Keratinocyte (primary cell): ENCODE measurements around the gene ARHGAP31.

Experiments used
- EZH2 ChIP-seq: IDR thresholded peaks from one replicate; pipeline ENCODE4 v1.6.1; 2012; ENCODE audit warnings: inconsistent platforms, mild to moderate bottlenecking, low read length, moderate library complexity
- TF ChIP-seq, protein P1 (sequence below), 3 experiments: IDR thresholded peaks in 1 of 3; conservative IDR thresholded peaks in 1 of 3; optimal IDR thresholded peaks in 1 of 3; 2 replicates in 2 of 3; 3 replicates in 1 of 3; pipeline versions ENCODE3 to v1.5.1; 2011; ENCODE audit warnings: low read length in 3 of 3, mild to moderate bottlenecking in 3 of 3, moderate library complexity in 2 of 3, control low read depth in 1 of 3, inconsistent platforms in 1 of 3; ENCODE audit not compliant: insufficient read depth in 2 of 3; ENCODE audit errors: extremely low read depth in 1 of 3

DNA sequence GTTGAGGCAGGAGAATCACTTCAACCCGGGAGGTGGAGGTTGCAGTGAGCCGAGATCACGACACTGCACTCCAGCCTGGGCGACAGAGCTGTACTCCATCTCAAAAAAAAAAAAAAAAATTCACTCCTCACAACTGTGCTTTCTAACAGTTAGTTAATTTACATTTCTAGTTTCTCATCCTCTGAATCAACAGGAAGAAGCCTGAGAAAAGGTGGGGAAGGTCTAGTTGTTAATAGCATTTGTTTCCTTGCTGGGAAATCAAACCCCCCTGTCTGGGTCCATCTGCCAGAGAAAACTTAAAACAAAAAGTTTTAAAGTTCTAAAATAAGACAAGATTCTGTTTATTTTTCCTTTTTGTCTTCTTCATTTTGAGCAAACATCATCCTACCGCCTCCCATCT lies 106.9 kb downstream of the ARHGAP31 start:
- TF ChIP-seq, protein P1, sequence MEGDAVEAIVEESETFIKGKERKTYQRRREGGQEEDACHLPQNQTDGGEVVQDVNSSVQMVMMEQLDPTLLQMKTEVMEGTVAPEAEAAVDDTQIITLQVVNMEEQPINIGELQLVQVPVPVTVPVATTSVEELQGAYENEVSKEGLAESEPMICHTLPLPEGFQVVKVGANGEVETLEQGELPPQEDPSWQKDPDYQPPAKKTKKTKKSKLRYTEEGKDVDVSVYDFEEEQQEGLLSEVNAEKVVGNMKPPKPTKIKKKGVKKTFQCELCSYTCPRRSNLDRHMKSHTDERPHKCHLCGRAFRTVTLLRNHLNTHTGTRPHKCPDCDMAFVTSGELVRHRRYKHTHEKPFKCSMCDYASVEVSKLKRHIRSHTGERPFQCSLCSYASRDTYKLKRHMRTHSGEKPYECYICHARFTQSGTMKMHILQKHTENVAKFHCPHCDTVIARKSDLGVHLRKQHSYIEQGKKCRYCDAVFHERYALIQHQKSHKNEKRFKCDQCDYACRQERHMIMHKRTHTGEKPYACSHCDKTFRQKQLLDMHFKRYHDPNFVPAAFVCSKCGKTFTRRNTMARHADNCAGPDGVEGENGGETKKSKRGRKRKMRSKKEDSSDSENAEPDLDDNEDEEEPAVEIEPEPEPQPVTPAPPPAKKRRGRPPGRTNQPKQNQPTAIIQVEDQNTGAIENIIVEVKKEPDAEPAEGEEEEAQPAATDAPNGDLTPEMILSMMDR (optimal IDR thresholded peaks at IDR 0.05 in 1 of 3, IDR thresholded peaks at IDR 0.05 in 1 of 3, conservative IDR thresholded peaks at IDR 0.05 in 1 of 3; ENCODE audit: extremely low read depth in 1 of 3, insufficient read depth in 2 of 3, low read length in 3 of 3), result no peak
- TF ChIP-seq EZH2, result no peak
